ENCODE results near the gene GALE. TPM values are rescaled to one million over a fixed set of nuclear protein-coding genes. Genes with fewer than 3 reads are reported as not detected.

Gene GALE
- total RNA-seq, 2 donors from 2014 or later: 26.3 to 27.3 TPM

DNA sequence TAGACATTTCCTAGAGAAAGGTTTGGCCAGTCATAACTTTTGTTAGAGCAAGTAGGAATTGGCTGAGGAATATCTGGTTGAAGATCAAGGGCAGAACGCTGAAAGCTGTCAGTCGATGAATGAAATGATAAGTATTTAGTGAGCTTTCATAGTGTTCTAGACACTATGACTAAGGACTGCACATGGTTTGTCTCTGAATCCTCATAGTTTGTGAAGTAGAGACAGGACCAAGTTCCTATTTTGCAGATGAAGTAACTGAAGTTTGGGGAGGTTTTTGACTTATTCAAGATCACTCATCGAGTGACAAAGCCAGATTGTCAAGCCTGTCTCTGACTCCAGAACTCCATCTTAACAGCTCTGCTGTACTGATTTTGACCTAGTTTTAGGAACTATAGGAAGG, 52.5 kb downstream of the GALE start:
- DNase-seq (ENCODE audit: low spot score): no peak
- no peak overlapping the region for H3K4me3 ChIP-seq
- no peak overlapping the region for H3K27ac ChIP-seq
- no peaks in the 10 kb centered on the region for H3K9me3 ChIP-seq
- intact Hi-C loops (cut with DNase I): no loop called here
- no peaks in the 10 kb centered on the region for H3K27me3 ChIP-seq (replicated peaks; ENCODE audit: insufficient read depth)
- H3K36me3 ChIP-seq: peaks cover 12 to 24% of the 10 kb centered on the region in 2 donors
- WGBS: 68% methylated on average over 3 of the region's 3 CpGs
- H3K4me1 ChIP-seq (replicated peaks): peaks cover 7% of the 10 kb centered on the region
- TF ChIP-seq POLR2A (IDR thresholded peaks at IDR 0.05): no peak
- no peak for TF ChIP-seq POLR2AphosphoS5 (IDR thresholded peaks at IDR 0.05)
- TF ChIP-seq, protein P1, sequence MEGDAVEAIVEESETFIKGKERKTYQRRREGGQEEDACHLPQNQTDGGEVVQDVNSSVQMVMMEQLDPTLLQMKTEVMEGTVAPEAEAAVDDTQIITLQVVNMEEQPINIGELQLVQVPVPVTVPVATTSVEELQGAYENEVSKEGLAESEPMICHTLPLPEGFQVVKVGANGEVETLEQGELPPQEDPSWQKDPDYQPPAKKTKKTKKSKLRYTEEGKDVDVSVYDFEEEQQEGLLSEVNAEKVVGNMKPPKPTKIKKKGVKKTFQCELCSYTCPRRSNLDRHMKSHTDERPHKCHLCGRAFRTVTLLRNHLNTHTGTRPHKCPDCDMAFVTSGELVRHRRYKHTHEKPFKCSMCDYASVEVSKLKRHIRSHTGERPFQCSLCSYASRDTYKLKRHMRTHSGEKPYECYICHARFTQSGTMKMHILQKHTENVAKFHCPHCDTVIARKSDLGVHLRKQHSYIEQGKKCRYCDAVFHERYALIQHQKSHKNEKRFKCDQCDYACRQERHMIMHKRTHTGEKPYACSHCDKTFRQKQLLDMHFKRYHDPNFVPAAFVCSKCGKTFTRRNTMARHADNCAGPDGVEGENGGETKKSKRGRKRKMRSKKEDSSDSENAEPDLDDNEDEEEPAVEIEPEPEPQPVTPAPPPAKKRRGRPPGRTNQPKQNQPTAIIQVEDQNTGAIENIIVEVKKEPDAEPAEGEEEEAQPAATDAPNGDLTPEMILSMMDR (IDR thresholded peaks at IDR 0.05): no peak

Other genes with a start within 250 kb of the GALE start
- 100 to 1,000 TPM; 151 to 184 TPM for gene ID3, start 241.3 kb downstream of the GALE start, total RNA-seq
- 1,000 to 10,000 TPM in 1 of 2 donors, 100 to 1,000 TPM in 1; 784 to 1,458 TPM for gene RPL11, start 108.9 kb downstream of the GALE start, total RNA-seq
- gene ELOA, start 57.3 kb downstream of the GALE start, total RNA-seq: 10 to 100 TPM; 35.7 to 42.1 TPM
- gene PITHD1, start 22.3 kb downstream of the GALE start, total RNA-seq: 10 to 100 TPM; 85.7 to 86.7 TPM
- 10 to 100 TPM; 53.6 to 57.7 TPM for gene LYPLA2, start 9.6 kb downstream of the GALE start, total RNA-seq
- 10 to 100 TPM; 51.1 to 58.7 TPM for gene HMGCL, start 24.7 kb upstream of the GALE start, total RNA-seq
- gene FUCA1, start 67.5 kb upstream of the GALE start, total RNA-seq: 100 to 1,000 TPM in 1 of 2 donors, 10 to 100 TPM in 1; 51.4 to 111 TPM
- gene CNR2, start 112.6 kb upstream of the GALE start, total RNA-seq: not detected
- 100 to 1,000 TPM in 1 of 2 donors, 10 to 100 TPM in 1; 86.6 to 117 TPM for gene PNRC2, start 159.1 kb upstream of the GALE start, total RNA-seq
- gene SRSF10, start 179.6 kb upstream of the GALE start, total RNA-seq: 10 to 100 TPM; 94.3 to 94.9 TPM

Data from prostate gland (tissue), 2 donors.